HG03460 (cell line): ENCODE results near the gene SDF4.

Experiments used
- ATAC-seq: cut with Tn5 transposase; IDR thresholded peaks from one replicate; pipeline ENCODE4 v1.9.1; 2021; ENCODE audit not compliant: unreplicated experiment

The SDF4 gene

DNA sequence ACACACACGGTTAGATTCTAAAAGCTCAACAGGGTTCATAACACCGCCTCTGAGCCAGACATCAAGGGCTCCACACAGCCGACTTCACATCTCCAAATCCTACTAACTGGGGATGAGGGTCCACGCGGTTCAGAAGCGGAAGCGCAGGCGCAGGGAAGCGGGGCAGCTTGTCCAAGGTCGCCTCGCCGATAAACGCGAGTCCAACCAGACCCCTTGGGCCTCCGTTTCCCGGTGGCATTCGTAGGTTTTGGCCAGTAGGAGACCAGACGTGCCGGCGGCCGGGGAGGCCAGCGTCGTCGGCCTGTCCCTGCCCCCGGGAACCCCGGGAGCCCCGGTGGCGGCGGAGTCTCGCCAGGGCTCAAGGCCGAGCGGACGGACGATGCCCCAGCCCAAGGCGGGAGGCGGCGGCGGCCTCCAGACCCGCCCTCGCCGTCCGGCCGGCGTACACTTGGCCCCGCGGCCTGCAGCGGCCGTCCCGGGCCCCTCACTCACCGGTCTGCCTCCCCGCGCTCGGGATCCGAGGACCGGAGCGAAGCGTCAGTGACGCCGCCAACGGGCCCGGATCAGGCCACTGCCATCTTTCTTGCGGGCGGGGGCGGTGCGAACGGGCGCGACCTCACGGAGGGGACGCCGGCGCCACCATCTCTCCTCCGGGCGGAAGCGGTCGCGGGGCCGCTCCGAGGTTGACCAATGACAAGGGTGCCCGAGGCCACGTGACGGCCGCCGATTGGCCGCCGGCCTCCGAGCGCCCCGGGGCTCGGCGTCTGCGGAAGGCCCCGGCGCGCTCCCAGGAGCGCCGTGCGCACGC, at the start of gene SDF4:
TSS of gene SDF4 (minus strand) at position 602 of the 808 bp plus-strand sequence. CDS start 3,229 bp downstream, outside the sequence.
- ATAC-seq: peak; percentile 78

DNA sequence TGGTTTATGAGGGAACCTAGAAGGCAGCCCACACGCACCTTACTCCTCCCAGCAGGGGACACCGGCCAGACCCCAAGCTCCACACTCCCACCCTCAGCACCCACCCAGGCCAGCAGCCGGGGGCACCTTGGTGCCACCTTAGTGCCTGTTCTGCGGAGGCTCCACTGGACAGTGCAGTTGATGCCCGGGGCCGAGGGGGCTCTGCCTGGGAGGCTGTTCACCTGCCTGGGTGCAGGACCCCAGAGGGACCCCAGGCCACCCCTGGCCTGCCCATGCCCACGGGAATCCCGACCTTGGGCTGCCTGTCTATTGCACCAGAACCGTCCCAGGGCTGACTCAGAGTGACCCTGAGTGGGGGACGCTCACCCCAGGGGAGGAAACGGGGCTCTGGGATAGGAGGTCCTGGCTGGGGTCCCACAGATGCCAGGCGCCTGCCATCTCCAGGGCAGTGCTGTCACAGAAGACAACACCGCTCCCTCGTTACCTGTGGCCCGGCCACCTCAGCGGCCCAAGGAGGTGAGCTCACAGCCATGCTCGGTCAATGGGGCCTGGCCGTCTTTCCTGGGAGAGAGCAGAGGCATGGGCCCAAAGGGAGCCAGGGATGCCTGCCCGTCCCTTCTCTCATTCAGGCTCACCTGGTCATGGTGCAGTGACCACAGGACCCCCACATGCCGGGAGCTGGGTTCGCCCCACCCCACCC, 49.1 kb upstream of the SDF4 start:
- no peak for ATAC-seq

DNA sequence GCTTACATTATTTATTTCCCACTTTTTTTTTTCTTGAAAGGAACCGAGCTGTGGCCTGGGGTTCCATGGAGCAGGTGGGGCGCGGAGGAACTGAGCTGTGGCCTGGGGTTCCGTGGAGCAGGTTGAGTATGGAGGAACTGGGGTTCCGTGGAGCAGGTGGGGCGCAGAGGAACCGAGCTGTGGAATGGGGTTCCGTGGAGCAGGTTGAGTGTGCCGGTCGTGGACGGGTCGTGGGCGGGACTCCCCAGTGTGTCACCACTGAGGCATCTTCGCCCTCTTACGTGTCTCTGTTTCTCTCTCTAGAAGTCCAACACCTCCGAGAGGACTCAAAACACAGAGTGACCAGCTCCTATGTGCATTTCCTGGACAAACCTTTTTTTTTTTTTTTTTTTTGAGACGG, 47.2 kb upstream of the SDF4 start:
- ATAC-seq: no peak

- no peak for ATAC-seq
These were observed 46.8 kb upstream of the SDF4 start for GRCh38 chr1:1278620-1279019.

DNA sequence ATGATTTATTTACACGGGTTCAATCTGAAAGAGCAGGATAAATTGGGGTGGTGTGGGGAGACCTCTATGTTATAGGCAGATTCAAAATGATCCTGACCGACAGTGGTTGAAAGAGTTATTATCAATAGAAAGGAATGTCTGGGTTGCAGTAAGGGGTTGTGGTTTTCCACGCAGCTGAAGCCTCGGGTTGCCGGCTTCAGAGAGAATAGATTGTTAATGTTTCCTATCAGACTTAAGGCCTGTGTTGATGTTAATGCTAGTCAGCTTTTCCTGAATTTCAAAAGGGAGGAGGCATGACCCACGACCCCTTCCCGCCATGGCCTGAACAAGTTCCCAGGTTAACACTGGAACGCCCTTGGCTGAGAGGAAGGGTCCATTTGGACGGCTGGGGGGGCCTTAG, 44.0 kb upstream of the SDF4 start:
- ATAC-seq: no peak

GRCh38 chr1:1274931-1275431, 43.2 kb upstream of the SDF4 start:
- no peak for ATAC-seq

DNA sequence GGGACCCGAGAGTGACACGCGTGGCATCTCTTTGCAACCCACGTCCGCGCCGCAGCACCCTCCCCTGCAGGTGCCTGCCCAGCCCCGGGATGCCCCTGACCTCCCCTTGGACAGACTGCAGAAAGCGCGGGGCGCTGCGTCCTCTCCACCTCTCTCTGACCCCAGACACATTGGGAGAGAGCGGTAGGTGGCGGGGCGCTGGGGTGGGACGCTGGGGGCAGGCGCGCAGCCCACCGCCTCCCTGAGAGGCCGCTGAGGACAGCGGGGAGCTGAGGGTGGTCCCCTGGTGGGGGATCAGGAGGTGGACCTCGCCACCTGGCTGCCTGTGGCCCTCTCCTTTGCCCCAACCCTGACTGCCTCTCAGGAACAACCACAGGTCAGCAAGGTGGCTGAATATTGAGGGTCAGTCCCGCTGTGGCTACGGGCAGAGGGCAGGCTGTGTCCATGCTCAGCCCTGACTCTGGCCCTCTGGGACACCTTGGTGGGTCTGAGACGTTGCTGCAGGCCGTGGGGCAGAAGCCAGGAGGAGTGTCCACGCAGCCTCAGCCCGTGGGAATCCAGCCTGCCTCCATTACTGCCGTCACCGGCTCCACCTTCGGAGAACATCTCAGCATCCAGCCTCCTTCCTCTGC, 42.6 kb upstream of the SDF4 start:
- no peak for ATAC-seq

DNA sequence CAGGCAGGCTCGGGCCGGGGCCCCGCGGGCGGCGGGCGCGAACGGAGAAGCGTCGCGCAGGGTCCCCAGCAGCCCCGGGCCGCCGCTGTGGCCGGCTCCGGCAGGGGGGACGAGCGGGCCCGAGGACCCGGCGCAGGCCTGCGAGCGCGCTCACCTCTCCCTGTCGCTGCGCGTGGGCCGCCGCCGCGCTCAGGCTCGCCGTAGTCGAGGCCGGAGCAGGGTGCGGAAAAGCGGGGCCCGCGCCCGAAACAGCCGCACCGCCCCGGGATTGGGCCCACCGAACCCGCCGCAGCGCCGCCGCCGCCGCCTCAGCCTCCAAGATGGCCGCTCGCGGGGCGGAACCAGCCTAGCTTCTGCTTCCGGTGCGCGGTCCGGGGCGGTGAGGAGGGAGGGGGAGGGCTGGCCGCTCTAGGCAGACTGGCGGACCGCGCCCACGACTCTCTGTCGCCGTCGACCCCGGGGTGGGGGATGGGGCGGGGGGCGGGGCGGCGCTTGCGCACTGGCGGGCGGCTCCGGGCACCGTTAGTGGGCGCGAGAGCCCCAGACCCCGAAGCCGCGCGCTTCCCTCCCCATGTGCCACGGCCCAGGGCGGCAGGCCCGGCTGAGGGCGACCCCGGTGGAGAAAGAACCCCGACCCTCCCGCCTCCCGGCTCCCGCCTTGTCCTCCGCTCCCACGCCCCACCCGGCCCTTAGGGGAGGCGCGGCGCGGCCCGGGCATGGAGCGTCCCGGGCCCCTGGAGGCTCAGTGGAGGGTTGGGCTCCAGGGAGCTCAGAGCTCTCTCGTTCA, 41.9 kb upstream of the SDF4 start, which contains the start of gene UBE2J2:
TSS of gene UBE2J2 (minus strand) at position 343 of the 787 bp plus-strand sequence. CDS start 5,862 bp downstream, outside the sequence.
- peak; percentile 77 for ATAC-seq

- peak; percentile 12 for ATAC-seq
These were observed 41.4 kb upstream of the SDF4 start for GRCh38 chr1:1273209-1273511.

- ATAC-seq: no peak
These were observed 40.8 kb upstream of the SDF4 start for GRCh38 chr1:1272341-1273208.

GRCh38 chr1:1270813-1271212, 39.0 kb upstream of the SDF4 start:
- no peak for ATAC-seq

DNA sequence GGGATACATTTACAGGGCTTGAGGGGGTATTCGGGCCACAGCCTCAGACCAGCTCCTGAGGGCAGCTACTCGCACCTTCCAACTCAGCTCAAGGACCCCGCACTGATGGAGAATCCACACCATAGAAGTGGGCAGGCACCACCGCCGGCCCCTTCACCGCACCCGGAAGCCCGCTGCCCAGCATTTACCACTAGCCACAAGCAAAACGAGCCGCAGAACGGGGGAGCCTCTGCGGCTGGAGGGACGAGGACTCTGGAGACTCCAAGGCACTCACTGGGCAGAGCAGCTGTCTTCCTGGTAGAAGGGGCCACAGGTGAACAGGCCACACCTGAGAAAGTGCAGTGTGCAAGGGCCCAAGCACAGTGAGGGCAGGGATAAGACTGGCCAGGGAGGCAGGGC, 36.5 kb upstream of the SDF4 start:
- ATAC-seq: no peak

- no peak for ATAC-seq
These were observed 35.9 kb upstream of the SDF4 start for GRCh38 chr1:1267488-1268283.

- no peak for ATAC-seq
These were observed 33.1 kb upstream of the SDF4 start for GRCh38 chr1:1264868-1265272.

GRCh38 chr1:1264026-1264425, 32.2 kb upstream of the SDF4 start:
- ATAC-seq: no peak

- no peak for ATAC-seq
These were observed 31.0 kb upstream of the SDF4 start for GRCh38 chr1:1262758-1263157.

DNA sequence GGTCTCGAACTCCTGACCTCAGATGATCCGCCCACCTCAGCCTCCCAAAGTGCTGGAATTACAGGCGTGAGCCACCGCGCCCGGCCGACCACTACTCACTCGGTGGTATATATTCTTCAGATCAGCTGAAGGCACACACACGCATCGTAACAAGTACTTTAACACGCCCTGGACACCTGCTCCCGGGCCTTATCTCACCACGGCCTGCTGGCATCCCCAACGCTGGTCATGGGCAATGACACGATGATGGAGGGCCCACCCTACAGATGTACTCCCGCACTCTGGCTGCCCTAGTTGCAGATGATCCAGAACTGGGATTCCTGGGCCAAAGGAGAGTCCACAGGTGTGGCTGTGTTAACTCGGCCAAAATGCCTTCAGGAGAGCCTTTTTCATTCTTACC, 30.3 kb upstream of the SDF4 start:
- no peak for ATAC-seq

DNA sequence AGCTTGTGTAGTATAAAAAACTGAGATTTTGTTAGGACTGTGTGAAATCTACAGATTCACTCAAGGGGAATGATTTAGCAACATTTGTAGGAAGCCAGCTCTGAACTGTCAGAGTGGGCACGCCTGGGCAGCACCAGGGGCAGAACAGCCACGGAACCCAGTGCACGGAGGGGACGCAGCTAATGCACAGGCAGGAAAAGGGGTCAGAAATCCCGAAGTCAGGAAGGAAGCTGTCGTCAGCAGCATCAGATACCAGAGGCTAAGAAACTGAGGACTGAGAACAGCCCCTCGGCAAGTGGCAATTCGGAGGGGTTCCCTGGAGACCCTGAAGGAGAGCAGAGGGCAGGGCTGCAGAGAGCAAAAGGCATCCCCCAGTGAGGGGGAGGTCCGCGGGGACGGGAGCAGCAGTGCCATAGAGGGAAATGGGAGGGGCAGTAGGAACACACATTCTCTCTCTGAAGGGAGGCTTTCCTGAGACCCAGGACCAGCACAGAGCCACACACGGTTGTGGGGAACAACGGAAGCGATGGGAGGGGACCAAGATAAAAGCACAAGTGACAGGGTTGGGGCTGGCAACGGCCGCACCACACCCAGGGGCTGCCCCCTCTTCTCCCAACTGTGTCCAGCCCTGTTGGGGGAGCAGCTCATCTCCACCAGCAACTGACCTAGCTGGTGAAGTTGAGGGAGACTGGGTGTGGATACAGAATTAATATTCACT, 29.2 kb upstream of the SDF4 start:
- ATAC-seq: no peak
